Endothelial cell (in vitro differentiated cells): ENCODE results near the gene INSRR. TPM values are rescaled to one million over a fixed set of nuclear protein-coding genes. Genes with fewer than 3 reads are reported as not detected.
A peak's percentile ranks its signal among the peaks of the same experiment; 100 is the strongest.

Source experiments
- DNase-seq: peaks from one replicate; pipeline ENCODE4 v3.0.0; 2021; ENCODE audit warnings: low spot score
- H3K27ac Mint-ChIP-seq: one replicate; pipeline ENCODE4 v1.8.0; 2021; ENCODE audit warnings: mixed read lengths, inconsistent platforms; ENCODE audit not compliant: unreplicated experiment
- H3K27me3 Mint-ChIP-seq: one replicate; pipeline ENCODE4 v1.8.0; 2021; ENCODE audit warnings: mild to moderate bottlenecking, moderate library complexity, mixed read lengths, inconsistent platforms; ENCODE audit not compliant: unreplicated experiment
- H3K36me3 Mint-ChIP-seq: one replicate; pipeline ENCODE4 v1.8.0; 2021; ENCODE audit warnings: mild to moderate bottlenecking, low read depth, mixed read lengths, inconsistent platforms; ENCODE audit not compliant: unreplicated experiment
- H3K4me1 Mint-ChIP-seq: one replicate; pipeline ENCODE4 v1.8.0; 2021; ENCODE audit warnings: mild to moderate bottlenecking, mixed read lengths, inconsistent platforms; ENCODE audit not compliant: unreplicated experiment
- H3K4me3 Mint-ChIP-seq: one replicate; pipeline ENCODE4 v1.8.0; 2021; ENCODE audit warnings: mild to moderate bottlenecking, mixed read lengths, inconsistent platforms; ENCODE audit not compliant: unreplicated experiment
- H3K9me3 Mint-ChIP-seq: one replicate; pipeline ENCODE4 v1.8.0; 2021; ENCODE audit warnings: mixed read lengths, inconsistent platforms; ENCODE audit not compliant: unreplicated experiment
- CTCF ChIP-seq: fragments of 200-600 bp; sonication (generic); IDR thresholded peaks from one replicate; pipeline ENCODE4 v1.5.0; 2021; ENCODE audit warnings: antibody characterized with exemption; ENCODE audit not compliant: unreplicated experiment
- total RNA-seq: library from RNA; stranded (reverse); fragmentation: NEBNext Ultra II Directional; extraction: Animal tissue kit (Norgen Biotek cat#: 25700); gene quantifications from one replicate; pipeline ENCODE4 v1.2.1, GENCODE V29; 2021; ENCODE audit not compliant: unreplicated experiment

INSRR gene
- total RNA-seq, 1 donor from 2014 or later: not detected

GRCh38 chr1:156889802-156890580 is 31.1 kb upstream of the INSRR start:
- H3K36me3 Mint-ChIP-seq: peaks cover 7% of the 10 kb centered on the region
- H3K9me3 Mint-ChIP-seq: no peaks in the 10 kb centered on the region
- H3K27ac Mint-ChIP-seq: no peak overlapping the region
- peaks cover 26% of the 10 kb centered on the region for H3K27me3 Mint-ChIP-seq
- peaks cover 31% of the 10 kb centered on the region for H3K4me1 Mint-ChIP-seq
- peak; percentile 83 for DNase-seq
- peak; percentile 66 for TF ChIP-seq CTCF
- peak overlapping the region; percentile 11 for H3K4me3 Mint-ChIP-seq

- no peak for TF ChIP-seq CTCF
- Mint-ChIP-seq H3K27me3 (peaks cover 28% of the 10 kb centered on the region), H3K9me3 (no peaks in the 10 kb centered on the region), H3K4me3 (no peak overlapping the region), H3K27ac (no peak overlapping the region), H3K36me3 (peaks cover 11% of the 10 kb centered on the region), H3K4me1 (peaks cover 30% of the 10 kb centered on the region)
- no peak for DNase-seq
Observed at GRCh38 chr1:156887734-156888133, 28.8 kb upstream of the INSRR start.

- TF ChIP-seq CTCF: no peak
- Mint-ChIP-seq H3K4me1 (peaks cover 30% of the 10 kb centered on the region), H3K27me3 (peaks cover 28% of the 10 kb centered on the region), H3K9me3 (no peaks in the 10 kb centered on the region), H3K27ac (no peak overlapping the region), H3K4me3 (no peak overlapping the region), H3K36me3 (peaks cover 12% of the 10 kb centered on the region)
- DNase-seq: no peak
Observed at GRCh38 chr1:156887317-156887716, 28.4 kb upstream of the INSRR start.

GRCh38 chr1:156886583-156887281 is 27.8 kb upstream of the INSRR start:
- H3K27ac Mint-ChIP-seq: peak overlapping the region; percentile 31
- H3K4me1 Mint-ChIP-seq: peaks cover 28% of the 10 kb centered on the region
- peaks cover 31% of the 10 kb centered on the region for H3K27me3 Mint-ChIP-seq
- peaks cover 12% of the 10 kb centered on the region for H3K36me3 Mint-ChIP-seq
- DNase-seq: no peak
- no peak for TF ChIP-seq CTCF
- no peaks in the 10 kb centered on the region for H3K9me3 Mint-ChIP-seq
- no peak overlapping the region for H3K4me3 Mint-ChIP-seq

- Mint-ChIP-seq H3K4me3 (no peak overlapping the region), H3K4me1 (peaks cover 26% of the 10 kb centered on the region), H3K36me3 (peaks cover 12% of the 10 kb centered on the region), H3K9me3 (no peaks in the 10 kb centered on the region), H3K27me3 (peaks cover 28% of the 10 kb centered on the region), H3K27ac (no peak overlapping the region)
- no peak for TF ChIP-seq CTCF
- DNase-seq: no peak
Observed at GRCh38 chr1:156885880-156886355, 27.0 kb upstream of the INSRR start.
